Smooth muscle cell (in vitro differentiated cells): Measurements from ENCODE around the gene SLCO3A1. TPM values are rescaled to one million over a fixed set of nuclear protein-coding genes. Genes with fewer than 3 reads are reported as not detected.

Source experiments
- DNase-seq: peaks from one replicate; lab custom pipeline; 2025; ENCODE audit not compliant: unreplicated experiment; lab: John Stamatoyannopoulos, UW
- H2AFZ ChIP-seq: fragments of 200-600 bp; sonication (generic); 2 replicates; pipeline ENCODE4 v1.6.0; 2016; ENCODE audit warnings: antibody characterized with exemption, low read depth, mild to moderate bottlenecking
- H3F3A ChIP-seq: fragments of 200-600 bp; sonication (generic); 2 replicates; pipeline ENCODE4 v1.6.0; 2017; ENCODE audit warnings: antibody characterized with exemption, low read depth
- H3K27ac ChIP-seq: fragments of 200-600 bp; sonication (generic); 2 replicates; pipeline ENCODE4 v1.5.1; 2016; ENCODE audit warnings: low read depth, mild to moderate bottlenecking
- H3K27me3 ChIP-seq: fragments of 200-600 bp; sonication (generic); 2 replicates; pipeline ENCODE4 v1.6.1; 2016; ENCODE audit warnings: low read depth, mild to moderate bottlenecking
- H3K36me3 ChIP-seq: fragments of 200-600 bp; sonication (generic); 2 replicates; pipeline ENCODE4 v1.5.1; 2016; ENCODE audit warnings: low read depth
- H3K4me1 ChIP-seq: fragments of 200-600 bp; sonication (generic); 2 replicates; pipeline ENCODE4 v1.5.1; 2016; ENCODE audit warnings: low read depth
- H3K4me2 ChIP-seq: fragments of 200-600 bp; sonication (generic); 2 replicates; pipeline ENCODE4 v1.6.0; 2016; ENCODE audit warnings: mild to moderate bottlenecking
- H3K4me3 ChIP-seq: fragments of 200-600 bp; sonication (generic); 2 replicates; pipeline ENCODE4 v1.5.1; 2016; ENCODE audit warnings: mild to moderate bottlenecking
- H3K79me2 ChIP-seq: fragments of 200-600 bp; sonication (generic); 2 replicates; pipeline ENCODE4 v1.6.0; 2016; ENCODE audit warnings: low read depth, mild to moderate bottlenecking
- H3K9ac ChIP-seq: fragments of 200-600 bp; sonication (generic); 2 replicates; pipeline ENCODE4 v1.6.0; 2016; ENCODE audit warnings: low read depth
- H3K9me3 ChIP-seq: fragments of 200-600 bp; sonication (generic); replicated peaks from 2 replicates; pipeline ENCODE4 v1.5.1; 2016; ENCODE audit warnings: low read depth
- H4K20me1 ChIP-seq: fragments of 200-600 bp; sonication (generic); 2 replicates; pipeline ENCODE4 v1.6.0; 2016; ENCODE audit warnings: low read depth
- CTCF ChIP-seq: fragments of 200-600 bp; sonication (generic); IDR thresholded peaks from 2 replicates; pipeline ENCODE4 v1.5.1; 2017; ENCODE audit warnings: borderline replicate concordance, mild to moderate bottlenecking, antibody characterized with exemption; ENCODE audit not compliant: insufficient read depth, poor library complexity, severe bottlenecking
- WGBS: methylation state at CpG from one replicate; pipeline ENCODE4 v1.1.7; 2016; ENCODE audit warnings: low lambda C conversion rate; 5-methylcytosine and 5-hydroxymethylcytosine counted together
- polyA plus RNA-seq: library from polyadenylated mRNA; unstranded; fragments of >200 nt; fragmentation: Nextera tagmentation; extraction: Ambion mirVana; gene quantifications from 2 replicates; pipeline ENCODE4 v1.2.1, GENCODE V29; 2016
- total RNA-seq: library from RNA; depleted of rRNA; stranded (reverse); fragments of >200 nt; gene quantifications from 2 replicates; pipeline ENCODE4 v1.2.3, GENCODE V29; 2014

SLCO3A1 gene
- total and polyA plus RNA-seq, 2 experiments from 2014 or later = 1.3 to 12.6 TPM

GRCh38 chr15:92161039-92161670 lies 307.6 kb downstream of the SLCO3A1 start:
- no peaks in the 10 kb centered on the region for H3K79me2 ChIP-seq
- no peaks in the 10 kb centered on the region for H3F3A ChIP-seq
- peaks cover 41% of the 10 kb centered on the region for H3K4me1 ChIP-seq
- 93% methylated on average over 6 of the region's 6 CpGs for WGBS
- H3K27ac ChIP-seq = no peak overlapping the region
- no peak overlapping the region for H3K4me3 ChIP-seq
- no peak overlapping the region for H3K9ac ChIP-seq
- H3K36me3 ChIP-seq = no peaks in the 10 kb centered on the region
- H3K9me3 ChIP-seq = no peaks in the 10 kb centered on the region
- H4K20me1 ChIP-seq = no peaks in the 10 kb centered on the region
- no peak for DNase-seq
- no peak for TF ChIP-seq CTCF
- no peaks in the 10 kb centered on the region for H3K27me3 ChIP-seq
- no peak overlapping the region for H2AFZ ChIP-seq
- no peak overlapping the region for H3K4me2 ChIP-seq

GRCh38 chr15:92162657-92163056 lies 309.1 kb downstream of the SLCO3A1 start:
- H3K9ac ChIP-seq = no peak overlapping the region
- H3K4me3 ChIP-seq = no peak overlapping the region
- 95% methylated on average over 17 of the region's 17 CpGs for WGBS
- H3K36me3 ChIP-seq = no peaks in the 10 kb centered on the region
- no peak overlapping the region for H3K27ac ChIP-seq
- no peak overlapping the region for H3K4me2 ChIP-seq
- no peaks in the 10 kb centered on the region for H3K79me2 ChIP-seq
- no peak for TF ChIP-seq CTCF
- no peaks in the 10 kb centered on the region for H4K20me1 ChIP-seq
- H3K27me3 ChIP-seq = no peaks in the 10 kb centered on the region
- no peaks in the 10 kb centered on the region for H3K9me3 ChIP-seq
- H2AFZ ChIP-seq = no peak overlapping the region
- no peak for DNase-seq
- no peaks in the 10 kb centered on the region for H3F3A ChIP-seq
- H3K4me1 ChIP-seq = peaks cover 46% of the 10 kb centered on the region

- Histone ChIP-seq H3K79me2 (no peaks in the 10 kb centered on the region), H3K4me1 (peaks cover 39% of the 10 kb centered on the region), H3F3A (no peaks in the 10 kb centered on the region), H2AFZ (peak overlapping the region; percentile 45), H3K27ac (peak overlapping the region; percentile 64), H3K27me3 (no peaks in the 10 kb centered on the region), H3K9me3 (no peaks in the 10 kb centered on the region), H3K9ac (peak overlapping the region; percentile 24), H3K4me2 (peak overlapping the region; percentile 50), H3K36me3 (no peaks in the 10 kb centered on the region), H4K20me1 (no peaks in the 10 kb centered on the region), H3K4me3 (no peak overlapping the region)
- TF ChIP-seq CTCF = no peak
- no peak for DNase-seq
- 73% methylated on average over 10 of the region's 10 CpGs for WGBS
These were observed 310.1 kb downstream of the SLCO3A1 start for GRCh38 chr15:92163641-92164040.
